Effector CD8-positive, alpha-beta T cell (primary cell): Measurements from ENCODE around the gene ST13.
"Not testable (repeated sequence)": the region's sequence is repeated elsewhere in the genome, so short reads cannot be mapped to it uniquely, and the experiment has no call there.

Experiments used
- DNase-seq: peaks from one replicate; lab custom pipeline; 2025; lab: John Stamatoyannopoulos, UW

The ST13 gene

GRCh38 chr22:40782521-40782920 lies 73.9 kb downstream of the ST13 start:
- no peak for DNase-seq

GRCh38 chr22:40781749-40782148 lies 74.7 kb downstream of the ST13 start:
- not testable (repeated sequence) for DNase-seq
